HG03060 (cell line): Measurements from ENCODE around the gene CYP1A2.

Source experiments
- ATAC-seq: cut with Tn5 transposase; IDR thresholded peaks from one replicate; pipeline ENCODE4 v1.9.1; 2021; ENCODE audit warnings: low read depth, moderate number of reproducible peaks; ENCODE audit not compliant: unreplicated experiment

The CYP1A2 gene

DNA sequence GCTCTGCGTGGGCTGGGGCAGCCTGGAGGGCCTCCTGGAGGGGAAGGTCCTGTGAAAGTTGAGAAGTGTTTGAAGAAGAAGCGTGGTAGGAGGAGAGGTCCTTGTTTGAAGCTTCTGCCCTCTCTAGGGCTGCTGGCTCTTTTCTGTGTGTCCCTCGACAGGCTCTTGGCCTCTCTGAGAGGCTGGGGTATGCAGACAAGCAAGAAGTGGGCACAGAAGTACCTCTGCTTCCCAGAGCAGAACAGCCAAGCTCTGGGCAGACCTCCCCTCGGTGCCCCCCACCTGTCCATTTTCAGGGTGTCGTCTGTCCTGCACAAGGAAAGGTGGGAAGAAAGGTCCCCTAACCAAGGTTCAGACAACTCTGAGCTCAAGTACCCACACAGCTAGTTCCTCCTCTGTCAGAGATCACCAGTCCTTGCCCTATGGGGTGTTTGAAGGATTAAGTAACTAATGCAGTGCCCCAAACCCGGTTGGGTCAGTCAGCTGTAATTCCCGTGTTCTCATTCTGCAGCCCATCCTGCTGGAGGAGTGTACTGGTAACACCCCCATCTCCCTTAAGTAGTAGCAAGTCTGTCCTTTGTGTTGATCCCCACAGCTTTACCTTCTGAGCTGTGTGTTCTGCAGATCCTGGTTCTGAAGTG lies 39.5 kb downstream of the CYP1A2 start:
- ATAC-seq = no peak

DNA sequence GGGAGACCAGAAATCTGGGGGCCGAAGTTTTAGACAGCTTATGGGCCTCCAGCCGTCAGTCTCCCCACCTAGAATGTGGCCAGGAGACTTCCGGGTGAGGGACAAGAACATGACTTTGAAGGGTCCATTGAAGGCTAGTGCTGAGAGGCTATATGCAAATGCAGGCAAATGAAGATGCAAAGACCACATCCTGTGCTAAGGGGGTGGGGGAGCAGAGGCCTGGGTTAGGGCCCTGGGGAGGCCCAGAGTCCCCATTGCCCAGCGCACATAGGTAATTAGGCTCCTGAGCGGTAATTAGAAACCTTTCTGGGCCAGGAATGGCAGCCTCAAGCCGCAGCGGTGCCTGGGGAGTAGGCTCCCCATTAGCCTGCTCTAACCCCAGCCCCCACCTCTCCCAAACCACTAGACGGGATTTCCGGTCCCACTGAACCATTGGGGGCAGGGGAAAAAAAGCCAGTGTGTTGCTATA lies 40.1 kb downstream of the CYP1A2 start:
- no peak for ATAC-seq

DNA sequence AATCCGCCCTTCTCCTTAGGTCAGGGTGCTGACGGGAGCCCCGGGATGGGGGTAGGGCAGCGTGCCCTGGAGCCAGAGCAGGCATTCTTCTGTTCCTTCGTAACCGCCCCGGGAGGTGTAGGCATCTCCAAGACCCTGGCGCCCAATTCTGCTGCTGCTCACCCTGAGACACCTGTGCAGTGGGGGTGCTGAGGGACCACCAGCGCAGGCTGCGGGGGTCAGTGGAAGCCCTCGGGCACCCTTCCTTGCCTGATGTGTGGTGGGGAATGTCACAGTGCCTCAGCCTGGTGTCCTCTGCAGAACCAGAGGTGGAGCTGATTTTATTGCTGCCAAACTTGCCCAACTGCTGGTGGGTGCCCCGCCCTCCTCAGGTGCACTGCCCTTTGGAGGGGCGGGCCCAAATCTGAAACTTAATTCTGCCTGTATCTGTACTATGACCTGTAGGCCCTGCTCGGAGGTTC lies 40.6 kb downstream of the CYP1A2 start:
- no peak for ATAC-seq

DNA sequence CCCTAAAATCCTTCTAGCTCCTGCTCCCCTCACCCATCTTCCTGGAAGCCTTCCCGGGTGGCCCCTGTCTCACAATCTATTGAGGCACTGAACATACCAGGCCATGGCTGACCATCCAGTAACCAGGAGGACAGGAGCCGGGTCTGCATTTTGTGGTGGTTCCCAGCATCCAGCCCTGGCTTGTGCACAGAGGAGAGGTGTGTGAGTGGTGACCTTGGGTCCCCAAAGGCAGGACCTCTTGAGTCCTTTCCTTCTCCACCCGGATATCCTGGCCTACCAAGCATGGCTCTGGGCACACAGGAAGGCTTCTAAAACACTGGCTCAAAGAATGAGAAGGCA lies 41.1 kb downstream of the CYP1A2 start:
- ATAC-seq = no peak

DNA sequence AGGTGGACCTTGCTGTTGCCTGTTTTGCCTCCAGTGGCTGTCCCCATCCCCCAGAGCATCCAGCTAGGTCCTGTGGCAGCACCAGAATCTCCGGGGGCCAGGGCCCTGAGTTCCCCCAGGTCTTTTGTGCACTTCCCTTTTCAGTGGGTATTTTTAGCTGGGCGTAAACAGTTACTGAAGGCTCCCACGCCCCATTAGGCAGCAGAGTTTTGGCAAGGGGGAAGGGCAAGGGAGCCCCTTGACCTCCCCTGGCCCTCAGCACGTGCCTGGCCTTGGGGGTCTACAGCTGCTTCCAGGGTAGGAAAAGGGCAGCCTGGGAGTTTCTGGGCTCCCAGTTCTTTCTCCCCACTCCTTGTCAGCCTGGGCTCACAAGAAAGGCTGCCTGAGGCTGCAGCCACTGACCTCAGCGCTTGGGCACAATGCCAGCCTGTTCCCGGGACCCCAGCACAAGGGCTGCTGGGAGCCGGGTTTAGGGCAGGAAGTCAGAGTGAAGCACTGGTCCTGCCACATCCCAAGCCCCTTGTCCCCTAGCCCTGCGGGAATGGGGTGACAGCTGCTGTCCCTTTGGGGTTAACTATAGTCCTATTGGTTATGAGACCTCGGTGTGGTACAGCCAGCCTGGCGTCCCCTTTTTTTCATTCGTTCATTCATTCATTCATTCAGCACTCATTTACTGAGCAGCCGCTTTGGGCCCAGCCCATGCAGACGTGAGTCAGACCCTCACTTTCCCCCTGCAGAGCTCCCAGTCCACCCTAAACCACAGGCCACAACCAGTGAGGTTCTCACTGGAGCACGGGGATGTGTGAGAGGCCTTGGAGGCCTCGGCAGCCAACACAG lies 41.7 kb downstream of the CYP1A2 start:
- no peak for ATAC-seq

DNA sequence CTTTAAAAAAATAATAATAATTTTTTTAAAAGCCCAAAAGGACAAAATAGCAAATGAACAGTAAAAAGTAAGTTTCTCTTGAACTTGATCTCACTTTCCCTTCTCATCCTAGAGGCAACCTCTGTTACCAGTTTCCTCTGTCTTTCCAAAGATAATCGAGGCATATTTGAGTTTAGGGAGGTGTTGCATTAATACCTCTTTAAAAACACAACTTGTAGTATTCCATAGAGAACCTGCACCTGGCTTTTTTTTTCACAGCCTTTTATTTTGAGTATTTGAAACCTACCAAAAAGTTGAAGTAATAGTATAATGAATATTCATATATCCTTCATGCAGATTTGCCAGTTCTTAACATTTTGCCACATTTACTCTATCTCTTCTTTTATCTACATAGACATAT lies 42.4 kb downstream of the CYP1A2 start:
- no peak for ATAC-seq

DNA sequence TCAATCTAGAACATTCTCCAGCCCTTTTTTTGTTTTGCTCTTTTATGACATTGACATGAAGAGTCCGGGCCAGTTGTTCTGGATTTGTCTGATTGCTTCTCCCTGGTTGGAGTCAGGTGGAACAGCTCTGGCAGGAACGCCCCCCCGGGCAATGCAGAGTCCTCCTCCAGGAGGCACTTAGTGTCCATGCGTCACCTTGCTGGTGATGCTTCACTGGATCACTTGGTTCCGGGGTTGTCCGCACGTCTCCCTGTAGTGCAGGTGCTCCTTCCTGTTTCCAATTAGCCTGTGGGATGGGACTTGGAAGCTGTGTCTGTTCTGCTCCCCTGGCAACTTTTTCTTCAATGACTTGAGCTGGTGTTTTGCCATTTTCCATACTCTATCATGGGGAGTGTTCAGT lies 43.0 kb downstream of the CYP1A2 start:
- ATAC-seq = no peak

DNA sequence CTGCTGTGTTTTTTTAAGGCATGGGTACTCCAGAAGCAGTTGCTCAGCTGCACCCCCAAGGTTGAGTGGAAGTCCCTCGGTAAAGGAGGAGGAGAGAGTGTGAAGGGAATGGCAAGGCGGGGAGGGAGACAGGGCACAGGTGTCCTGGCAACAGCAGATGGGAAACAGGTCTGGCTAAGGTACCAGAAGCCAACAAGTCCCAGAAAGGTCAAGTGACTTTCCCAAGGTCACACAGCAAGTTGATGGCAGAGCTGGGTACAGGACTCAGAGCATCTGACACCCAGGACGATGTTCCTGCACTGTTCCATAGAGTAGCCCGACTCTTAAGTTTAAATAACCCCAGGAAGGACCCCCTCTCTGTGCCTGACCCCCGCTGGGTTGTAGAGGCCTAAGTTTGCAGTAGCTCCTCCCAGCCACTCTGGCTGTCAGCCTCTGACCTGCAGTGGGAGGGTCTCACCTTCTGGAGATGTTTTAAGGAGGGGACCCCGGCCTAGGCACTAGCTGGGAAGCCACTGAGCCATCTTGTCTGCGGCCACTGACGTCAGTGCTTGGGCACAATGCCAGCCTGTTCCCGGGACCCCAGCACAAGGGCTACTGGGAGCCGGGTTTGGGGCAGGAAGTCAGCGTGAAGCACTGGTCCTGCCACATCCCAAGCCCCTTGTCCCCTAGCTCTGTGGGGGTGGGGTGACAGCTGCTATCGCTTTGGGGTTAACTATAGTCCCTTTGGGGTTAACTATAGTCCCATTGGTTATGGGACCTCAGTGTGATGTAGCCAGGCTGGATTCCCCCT lies 43.8 kb downstream of the CYP1A2 start:
- no peak for ATAC-seq

DNA sequence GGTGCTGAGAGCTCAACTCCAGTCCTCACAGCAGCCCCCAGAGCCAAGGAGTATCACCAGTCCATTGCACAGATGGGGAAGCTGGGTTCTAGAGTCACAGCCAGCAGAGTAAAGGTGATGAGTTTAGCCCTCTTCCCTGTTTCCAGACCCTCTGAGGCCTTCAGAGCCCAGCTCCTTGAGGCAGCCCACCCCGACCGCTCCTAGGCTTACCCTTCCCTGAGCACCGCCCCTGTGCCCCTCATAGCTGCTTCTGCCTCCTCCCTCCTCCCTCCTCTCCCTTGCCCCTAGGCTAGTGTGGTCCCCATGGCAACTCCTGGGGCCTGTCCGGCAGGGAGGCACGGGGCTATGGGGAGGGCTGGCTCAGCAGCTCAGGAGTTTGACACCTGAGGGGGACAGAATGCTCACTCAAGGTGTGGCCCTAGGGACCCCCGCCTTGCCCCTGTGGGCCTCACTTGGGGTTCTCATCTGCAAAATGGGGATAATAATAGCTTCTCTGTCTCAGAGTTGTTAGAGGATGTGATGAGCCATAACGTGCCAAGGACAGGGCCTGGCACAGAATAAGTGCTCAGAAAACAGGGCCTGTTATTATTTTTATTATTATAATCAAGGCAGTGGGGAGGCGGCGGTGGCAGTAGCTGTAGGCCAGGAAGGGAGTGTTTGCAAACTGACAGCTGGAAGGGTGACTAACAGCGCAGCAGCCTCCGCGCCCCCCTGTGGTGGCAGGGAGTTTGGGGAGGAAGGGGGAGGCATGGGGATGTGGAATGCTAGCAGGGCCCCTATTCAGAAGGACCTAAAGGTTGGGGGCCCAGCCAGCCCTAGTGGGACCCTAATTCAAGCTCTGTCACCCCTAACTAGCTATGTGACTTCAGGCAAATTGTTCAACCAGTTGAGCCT lies 44.7 kb downstream of the CYP1A2 start:
- no peak for ATAC-seq

DNA sequence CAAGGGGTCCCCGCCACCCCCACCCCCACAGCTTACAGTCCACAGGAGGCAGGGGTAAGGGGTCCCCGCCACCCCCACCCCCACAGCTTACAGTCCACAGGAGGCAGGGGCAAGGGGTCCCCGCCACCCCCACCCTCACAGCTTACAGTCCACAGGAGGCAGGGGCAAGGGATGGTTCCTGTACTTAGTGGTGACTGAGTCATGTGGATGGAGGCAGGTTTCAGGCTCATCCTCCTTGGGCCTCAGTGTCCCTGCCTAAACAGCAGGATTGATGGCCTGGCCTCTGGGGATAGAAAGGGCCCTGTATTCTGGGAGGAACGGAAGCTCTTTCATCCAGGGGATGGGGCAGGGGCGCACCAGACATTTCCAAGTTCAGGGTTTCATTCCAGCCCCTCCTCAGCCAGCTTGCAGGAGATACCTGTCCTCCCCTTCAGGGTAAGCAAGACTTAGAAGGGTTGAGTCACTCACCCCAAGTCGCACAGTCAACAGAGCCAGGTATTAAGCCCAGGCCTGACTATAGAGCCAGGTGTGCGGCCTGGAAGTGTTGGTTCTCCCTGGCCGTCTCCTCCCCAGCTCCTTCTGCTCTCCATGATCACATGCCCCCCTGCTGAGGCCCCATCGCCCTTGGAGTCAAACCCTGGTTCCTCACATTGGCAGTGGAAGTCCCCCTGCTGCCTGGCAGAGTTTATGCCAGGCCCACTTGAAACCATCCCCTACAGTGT lies 45.8 kb downstream of the CYP1A2 start:
- ATAC-seq = no peak

DNA sequence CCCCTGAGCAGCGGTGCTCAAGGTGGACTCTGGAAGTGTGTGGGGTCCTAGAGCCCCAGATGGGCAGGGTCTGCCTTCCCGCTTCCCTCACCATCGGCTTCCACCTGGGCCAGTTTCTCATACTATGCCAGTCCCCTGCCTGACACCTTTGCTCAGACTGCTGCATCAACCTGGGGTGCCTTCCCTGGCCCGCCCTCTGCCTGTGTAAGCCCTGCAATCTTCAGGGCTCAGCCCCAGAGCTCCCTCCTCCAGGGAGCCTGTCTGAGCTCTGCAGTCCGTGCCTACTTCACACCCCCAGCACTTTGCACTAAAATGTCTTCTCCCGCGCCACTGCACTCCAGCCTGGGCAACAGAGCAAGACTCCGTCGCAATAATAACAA lies 46.3 kb downstream of the CYP1A2 start:
- ATAC-seq = no peak

DNA sequence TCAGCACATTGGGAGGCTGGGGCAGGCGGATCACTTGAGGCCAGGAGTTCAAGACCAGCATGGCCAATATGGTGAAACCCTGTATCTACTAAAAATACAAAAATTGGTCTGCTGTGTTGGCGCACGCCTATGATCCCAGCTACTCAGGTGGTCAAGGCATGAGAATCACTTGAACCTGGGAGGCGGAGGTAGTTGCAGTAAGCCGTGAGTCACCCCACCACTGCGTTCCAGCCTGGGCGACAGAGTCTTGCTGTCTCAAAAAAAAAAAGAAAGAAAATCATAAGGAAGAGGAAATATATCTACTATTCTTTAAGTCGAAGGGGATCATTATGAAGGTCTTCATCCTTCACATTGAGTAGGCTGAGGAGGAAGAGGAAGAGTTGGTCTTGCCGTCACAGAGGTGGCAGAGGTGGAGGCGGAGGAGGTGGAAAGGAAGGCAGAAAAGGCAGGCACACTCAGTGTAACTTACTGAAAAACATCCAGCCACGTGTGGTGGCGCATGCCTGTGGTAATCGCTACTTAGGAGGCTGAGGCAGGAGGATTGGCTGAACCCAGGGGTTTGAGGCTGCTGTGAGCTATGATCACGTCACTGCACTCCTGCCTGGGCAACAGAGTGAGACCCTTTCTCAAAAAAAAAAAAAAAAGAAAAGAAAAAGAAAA lies 47.5 kb downstream of the CYP1A2 start:
- no peak for ATAC-seq

DNA sequence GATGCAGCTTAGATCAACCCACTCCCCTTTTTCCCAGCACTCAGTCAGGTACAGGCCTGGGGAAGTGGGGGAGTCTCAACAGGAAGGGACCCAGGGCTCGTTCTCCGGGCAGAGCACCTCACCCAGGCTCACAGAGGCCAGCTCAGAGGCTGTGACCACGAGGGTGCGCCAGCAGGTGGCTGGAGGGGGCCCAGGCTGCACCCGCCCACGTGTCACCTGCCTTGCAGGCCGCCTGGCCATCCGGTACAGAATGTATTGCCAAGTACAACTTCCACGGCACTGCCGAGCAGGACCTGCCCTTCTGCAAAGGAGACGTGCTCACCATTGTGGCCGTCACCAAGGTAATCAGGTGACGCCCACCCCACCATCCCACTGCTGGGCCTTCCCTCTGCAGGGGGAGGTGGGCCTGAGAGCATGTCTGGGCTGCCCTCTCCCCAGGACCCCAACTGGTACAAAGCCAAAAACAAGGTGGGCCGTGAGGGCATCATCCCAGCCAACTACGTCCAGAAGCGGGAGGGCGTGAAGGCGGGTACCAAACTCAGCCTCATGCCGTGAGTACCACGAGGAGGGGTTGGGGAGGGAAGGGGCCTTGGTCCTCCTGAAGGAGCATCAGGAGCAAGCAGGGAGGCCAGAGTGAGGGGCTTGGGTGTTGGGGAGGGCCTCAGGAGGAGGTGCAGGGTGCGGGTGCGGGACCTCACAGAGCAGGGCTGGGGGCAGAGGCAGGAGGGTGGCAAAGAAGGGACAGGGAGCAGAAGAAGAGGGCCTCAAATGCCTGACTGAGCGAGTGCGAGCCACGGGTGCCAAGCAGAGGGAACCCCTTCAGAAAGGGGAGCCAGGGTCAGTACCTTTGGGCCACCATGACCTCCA lies 50.0 kb downstream of the CYP1A2 start:
- no peak for ATAC-seq

DNA sequence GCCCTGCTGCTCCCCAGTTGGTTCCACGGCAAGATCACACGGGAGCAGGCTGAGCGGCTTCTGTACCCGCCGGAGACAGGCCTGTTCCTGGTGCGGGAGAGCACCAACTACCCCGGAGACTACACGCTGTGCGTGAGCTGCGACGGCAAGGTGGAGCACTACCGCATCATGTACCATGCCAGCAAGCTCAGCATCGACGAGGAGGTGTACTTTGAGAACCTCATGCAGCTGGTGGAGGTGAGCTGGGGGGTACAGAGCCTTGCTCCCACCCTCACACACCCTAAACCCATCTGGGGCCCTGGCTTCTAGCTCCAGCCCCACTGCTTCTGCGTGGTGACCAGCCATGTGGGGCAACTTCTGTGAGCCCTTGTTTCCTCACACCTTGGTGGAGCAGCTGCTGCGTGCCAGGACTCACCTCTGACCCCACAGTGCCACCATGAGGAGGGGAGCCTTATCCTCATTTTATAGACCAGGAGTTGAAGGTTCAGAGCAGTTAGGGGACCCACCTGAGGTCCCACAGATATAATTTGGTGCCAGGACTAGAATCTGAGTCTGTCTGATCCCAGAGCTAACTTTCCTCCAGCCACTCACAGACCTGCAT lies 50.7 kb downstream of the CYP1A2 start:
- ATAC-seq = no peak

DNA sequence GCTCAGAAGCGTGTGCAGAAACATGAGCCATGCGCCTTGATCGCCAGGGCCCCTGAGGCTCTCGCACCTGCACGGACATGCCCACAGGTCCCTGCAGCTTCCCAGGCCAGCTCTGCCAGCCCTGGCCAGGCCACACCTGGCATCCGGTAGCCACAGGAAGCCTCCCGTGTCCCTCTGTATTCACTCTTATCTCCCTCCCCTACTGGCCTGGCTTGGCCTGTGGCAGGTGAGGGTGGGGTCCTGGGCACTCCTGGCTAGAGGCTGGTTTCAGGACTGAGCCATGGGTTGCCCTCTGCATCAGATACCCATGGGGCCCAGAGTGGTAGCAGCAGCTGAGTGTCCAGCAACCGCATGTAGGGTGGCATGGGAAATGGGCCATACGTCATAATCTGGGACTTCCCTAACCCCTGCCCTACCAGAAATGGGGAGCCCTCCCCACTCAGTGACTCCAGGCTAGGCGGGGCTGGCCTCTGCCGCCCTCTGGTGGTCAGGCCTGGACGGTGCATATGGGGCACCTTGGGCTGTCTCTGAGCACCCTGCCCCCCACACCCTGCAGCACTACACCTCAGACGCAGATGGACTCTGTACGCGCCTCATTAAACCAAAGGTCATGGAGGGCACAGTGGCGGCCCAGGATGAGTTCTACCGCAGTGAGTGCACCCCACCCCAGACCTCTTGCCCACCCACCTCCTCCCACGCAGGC lies 51.4 kb downstream of the CYP1A2 start:
- no peak for ATAC-seq

DNA sequence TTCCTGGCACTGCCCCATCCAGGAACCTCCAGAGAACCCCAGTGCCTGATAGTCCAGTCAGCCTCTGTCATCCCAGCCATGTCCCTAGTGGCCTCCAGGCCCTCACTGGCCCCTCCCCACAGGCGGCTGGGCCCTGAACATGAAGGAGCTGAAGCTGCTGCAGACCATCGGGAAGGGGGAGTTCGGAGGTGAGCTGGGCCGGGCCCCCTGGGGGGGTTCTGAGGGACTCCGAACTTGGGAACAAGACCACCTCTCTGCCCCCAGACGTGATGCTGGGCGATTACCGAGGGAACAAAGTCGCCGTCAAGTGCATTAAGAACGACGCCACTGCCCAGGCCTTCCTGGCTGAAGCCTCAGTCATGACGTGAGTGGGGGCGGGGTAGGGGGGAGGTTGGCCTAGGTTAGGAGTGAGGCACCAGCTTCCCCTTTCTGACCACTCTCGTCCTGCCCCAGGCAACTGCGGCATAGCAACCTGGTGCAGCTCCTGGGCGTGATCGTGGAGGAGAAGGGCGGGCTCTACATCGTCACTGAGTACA lies 52.0 kb downstream of the CYP1A2 start:
- no peak for ATAC-seq
